ENCODE measurements around the gene SLC46A1.
"Not testable (repeated sequence)": the region's sequence is repeated elsewhere in the genome, so short reads cannot be mapped to it uniquely, and the experiment has no call there.

Gene SLC46A1

DNA sequence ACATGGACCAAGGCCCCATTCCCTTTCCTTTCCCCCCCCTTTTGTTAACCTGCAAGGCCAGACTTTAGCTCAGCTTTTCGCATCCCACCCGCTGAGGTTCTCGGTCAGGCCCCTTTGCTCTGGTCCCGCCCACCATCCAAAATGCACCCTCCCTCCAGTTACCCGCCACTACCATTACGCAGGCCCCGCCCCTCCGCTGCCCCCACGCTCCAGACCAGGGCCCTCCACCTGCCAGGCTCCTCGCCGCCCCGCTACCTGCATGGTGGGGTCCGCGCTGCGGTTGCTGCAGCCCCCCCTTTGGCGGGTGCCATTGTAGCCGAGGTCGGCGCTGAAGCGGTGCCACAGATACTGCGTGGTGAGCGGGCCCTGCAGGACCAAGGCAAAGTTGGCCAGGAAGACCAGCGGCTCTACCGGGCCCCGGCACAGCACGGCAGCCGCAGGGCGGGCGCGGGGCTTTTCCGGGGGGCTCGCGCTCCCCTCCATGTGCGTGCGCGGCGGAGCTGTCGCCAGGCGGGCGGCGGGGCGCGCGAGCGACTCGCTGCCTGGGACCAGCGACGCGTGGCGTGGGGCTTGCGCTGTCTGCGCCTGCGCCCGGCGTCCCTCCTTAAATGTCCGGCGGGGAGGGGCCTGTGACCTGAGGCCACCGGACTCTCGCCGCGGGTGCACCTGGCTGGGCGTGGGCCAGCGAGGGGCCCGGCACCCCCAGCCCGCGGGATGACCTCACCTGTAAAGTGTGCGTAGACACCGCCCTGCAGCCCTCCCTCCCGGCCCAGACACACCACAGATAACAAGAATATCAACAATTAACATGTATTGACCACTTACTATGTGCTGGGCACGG lies at the start of gene SLC46A1:
TSS of gene SLC46A1 (minus strand) at position 581 of the 841 bp plus-strand sequence. CDS start at position 483, 98 bp downstream.
- peak in 41 of 51 donors; percentile 19 to 80 (median 50) for DNase-seq

GRCh38 chr17:28449859-28450258 lies 43.8 kb upstream of the SLC46A1 start:
- DNase-seq: no peak

DNA sequence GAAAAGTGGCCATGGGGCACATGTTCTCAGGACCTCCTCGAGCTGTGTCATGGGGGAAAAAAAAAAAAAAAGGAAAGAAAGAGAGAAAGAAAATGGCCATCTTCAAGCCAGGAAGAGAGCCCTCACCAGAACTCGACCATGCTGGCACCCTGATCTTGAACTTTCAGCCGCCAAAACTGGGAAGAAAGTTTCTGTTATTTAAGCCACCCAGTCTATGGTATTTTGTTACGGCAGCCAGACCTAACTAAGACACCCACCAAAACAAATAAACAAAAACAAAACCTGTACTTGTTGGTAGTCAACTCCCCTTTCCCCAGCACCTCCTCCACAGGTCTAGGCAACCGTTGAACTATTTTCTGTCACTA lies 41.4 kb upstream of the SLC46A1 start:
- no peak for DNase-seq

GRCh38 chr17:28446716-28447395 lies 40.8 kb upstream of the SLC46A1 start:
- no peak for DNase-seq

DNA sequence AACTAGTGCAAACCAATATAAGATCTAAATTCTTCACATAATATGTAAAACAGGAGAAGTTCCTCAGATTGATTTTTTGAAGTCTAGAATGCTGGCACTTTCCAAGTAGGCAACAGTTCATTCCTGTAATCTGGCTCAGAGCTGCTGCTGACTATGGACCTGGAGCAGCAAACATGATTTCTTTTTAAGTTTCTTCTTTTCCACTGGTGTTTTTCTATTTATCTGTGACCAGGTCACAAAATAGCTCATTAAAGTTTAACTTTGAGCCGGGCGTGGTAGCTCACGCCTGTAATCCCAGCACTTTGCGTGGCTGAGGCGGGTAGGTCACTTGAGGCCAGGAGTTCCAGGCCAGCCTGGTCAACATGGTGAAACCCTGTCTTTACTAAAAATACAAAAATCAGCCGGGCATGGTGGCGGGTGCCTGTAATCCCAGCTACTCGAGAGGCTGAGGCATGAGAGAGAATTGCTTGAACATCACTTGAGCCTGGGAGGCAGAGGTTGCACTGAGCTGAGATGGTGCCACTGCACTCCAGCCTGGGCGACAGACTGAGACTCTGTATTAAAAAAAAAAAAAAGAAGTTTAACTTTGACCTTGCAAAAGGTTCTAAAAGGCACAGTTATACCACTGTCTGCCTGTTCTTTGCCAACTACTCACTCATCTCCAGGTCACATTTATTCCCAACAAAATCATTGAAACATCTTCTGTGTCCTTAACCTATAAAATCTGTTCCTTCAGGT lies 38.1 kb upstream of the SLC46A1 start:
- no peak for DNase-seq

DNA sequence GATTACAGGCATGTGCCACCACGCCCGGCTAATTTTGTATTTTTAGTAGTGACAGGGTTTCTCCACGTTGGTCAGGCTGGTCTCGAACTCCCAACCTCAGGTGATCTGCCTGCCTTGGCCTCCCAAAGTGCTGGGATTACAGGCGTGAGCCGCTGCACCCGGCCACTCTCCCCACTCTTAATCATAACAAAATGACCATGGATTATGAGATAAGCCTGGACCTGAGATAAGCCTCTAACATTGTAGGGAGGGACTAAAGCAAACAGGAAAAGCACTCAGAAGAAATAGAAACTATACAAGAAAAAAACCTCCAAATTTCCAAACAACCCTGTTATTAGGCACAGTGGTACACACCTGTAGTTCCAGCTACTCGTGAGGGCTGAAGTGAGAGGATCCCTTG lies 28.3 kb upstream of the SLC46A1 start:
- not testable (repeated sequence) for DNase-seq

GRCh38 chr17:28433721-28434120 lies 27.7 kb upstream of the SLC46A1 start:
- no peak for DNase-seq

- DNase-seq: not testable (repeated sequence)
Measured at GRCh38 chr17:28427982-28428381, 22.0 kb upstream of the SLC46A1 start.

- no peak for DNase-seq
Measured at GRCh38 chr17:28427371-28427770, 21.4 kb upstream of the SLC46A1 start.

GRCh38 chr17:28426081-28426519 lies 20.1 kb upstream of the SLC46A1 start:
- no peak for DNase-seq

DNA sequence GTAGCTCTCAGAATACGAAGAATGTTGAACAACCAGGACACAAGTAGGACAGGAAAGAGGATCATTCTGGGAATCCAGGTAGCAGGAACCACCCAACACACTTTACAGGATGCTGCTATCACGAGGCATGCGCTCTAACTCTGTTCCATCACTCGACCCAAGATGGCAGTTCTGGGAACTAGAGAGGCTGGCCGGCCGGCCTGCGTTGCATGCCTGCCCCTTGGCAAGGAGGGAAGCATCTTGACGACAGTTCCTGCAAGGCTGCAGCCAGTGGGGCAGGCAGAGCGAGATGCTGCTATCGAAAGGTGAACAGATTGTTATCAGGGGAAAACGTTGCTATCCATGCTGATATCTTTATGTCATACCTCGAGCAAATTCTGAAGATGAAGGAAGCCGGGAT lies 19.2 kb upstream of the SLC46A1 start:
- no peak for DNase-seq

DNA sequence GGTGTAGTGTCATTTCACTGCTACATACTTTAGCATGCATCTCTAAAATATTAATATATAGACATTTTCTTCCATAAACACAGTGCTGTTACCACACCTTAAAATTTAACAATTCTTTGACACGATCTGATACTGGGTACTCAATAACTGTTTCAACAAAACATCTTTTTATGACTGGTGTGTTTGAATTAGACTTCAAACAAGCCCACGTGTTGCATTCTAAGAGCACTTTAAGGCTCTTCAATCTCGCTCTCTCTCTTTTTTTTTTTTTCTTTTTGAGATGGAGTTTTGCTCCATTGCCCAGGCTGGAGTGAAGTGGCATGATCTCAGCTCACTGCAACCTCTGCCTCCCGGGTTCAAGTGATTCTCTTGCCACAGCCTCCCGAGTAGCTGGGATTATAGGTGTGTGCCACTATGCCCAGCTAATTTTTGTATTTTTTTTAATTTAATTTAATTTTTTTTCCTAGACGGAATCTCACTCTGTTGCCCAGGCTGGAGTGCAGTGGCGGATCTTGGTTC lies 15.8 kb upstream of the SLC46A1 start:
- no peak for DNase-seq

DNA sequence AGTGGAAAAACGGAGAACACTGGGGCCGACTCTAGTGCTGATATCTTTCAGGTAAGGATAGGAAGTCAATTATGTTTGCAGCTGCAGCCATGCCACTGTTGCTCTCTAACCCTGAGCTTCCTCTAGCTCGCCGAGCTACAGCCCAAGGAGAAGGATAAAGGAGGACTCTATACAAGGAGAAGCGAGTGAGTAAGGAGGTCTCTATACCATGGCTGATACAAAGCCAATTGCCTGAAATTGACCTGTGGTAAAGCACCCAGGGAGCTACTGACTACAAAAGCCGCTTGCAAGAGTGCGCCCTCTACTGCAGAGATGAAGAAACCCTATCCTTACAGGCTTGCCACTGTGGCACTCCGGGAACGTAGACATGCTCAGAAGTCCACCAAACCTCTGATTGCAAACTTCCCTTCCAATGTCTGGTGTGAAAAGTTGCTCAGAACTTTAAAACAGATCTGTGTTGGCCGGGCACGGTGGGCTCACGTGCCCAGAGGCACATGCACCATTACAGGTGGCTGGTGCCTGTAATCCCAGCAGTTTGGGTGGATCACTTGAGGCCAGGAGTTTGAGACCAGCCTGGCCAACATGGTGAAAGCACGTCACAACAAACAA lies 10.8 kb upstream of the SLC46A1 start:
- DNase-seq: peak in 15 of 51 donors; percentile 7 to 43 (median 23)

DNA sequence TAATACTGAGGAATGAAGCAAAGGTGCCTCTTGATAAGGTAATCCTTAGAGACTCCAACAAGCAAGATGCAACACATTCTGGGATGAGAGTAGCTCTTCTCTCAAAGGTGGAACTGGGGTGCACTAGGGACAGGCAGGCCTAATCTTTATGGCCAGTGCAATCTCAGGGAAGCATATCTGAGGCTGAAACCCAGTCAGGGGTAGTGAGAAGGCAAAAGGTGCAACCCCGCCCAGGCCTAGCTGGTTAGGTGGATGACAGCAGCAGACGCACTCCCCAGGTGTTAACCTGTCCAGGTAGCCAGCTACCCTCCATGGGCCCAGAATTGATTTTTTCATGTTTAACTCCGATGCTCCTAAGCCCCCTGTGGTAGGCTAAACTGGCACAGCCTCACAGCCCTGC lies 9.9 kb upstream of the SLC46A1 start:
- DNase-seq: no peak

- DNase-seq: no peak
Measured at GRCh38 chr17:28413804-28414203, 7.8 kb upstream of the SLC46A1 start.

GRCh38 chr17:28412099-28412498 lies 6.1 kb upstream of the SLC46A1 start:
- DNase-seq: no peak

GRCh38 chr17:28407974-28408306 lies 1.9 kb upstream of the SLC46A1 start:
- no peak for DNase-seq

GRCh38 chr17:28407130-28407973 lies 1.3 kb upstream of the SLC46A1 start:
- no peak for DNase-seq

GRCh38 chr17:28406473-28406814 lies 432 bp upstream of the SLC46A1 start:
- peak in 3 of 51 donors; percentile 15 to 73 (median 29) for DNase-seq

DNA sequence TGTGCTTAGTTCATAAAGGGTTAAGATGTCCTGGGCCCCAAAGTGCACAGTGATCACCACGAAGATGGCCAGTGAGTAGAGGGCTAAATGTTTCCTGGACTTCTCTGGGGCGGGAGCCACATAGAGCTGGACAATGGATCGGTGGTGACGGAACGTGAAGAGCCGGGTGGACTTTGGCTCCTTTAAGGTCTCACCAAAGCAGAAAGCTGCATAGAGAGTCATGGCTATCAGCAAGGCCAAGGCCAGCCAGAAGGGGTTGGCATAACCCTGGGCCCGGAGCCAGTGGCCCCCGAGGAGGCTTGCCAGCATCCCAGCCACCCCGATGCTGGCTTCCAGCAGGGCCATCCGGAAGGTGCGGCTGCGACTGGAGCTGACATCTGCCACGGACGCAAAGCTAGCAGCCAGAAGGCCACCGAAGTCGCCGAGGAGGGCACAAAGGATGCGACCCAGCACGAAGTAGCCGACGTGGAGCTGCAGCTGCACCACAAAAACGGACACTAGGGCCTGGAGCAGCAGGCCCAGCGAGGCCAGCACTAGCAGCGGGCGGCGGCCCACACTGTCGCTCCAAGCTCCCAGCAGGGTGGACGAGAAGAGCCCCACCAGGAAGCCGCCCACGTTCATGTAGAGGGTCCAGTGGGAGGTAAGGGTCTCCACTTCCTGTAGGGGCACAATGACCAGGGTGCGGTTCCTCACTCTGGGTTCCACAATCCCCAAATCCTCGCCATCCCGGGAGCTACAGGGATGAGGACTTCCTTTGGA lies 1.0 kb downstream of the SLC46A1 start:
- peak in 10 of 51 donors; percentile 8 to 41 (median 28) for DNase-seq

Data from hypothalamus (tissue), 51 donors.